ENCODE measurements around the gene DAZAP2.
"Not testable (repeated sequence)": the region's sequence is repeated elsewhere in the genome, so short reads cannot be mapped to it uniquely, and the experiment has no call there.

DAZAP2 gene

GRCh38 chr12:51218607-51219161, 19.9 kb upstream of the DAZAP2 start:
- Mint-ChIP-seq H3K9me3 (no peaks in the 10 kb centered on the region), H3K27ac (peak overlapping the region; percentile 75 to 93 (median 92)), H3K4me3 (peak overlapping the region; percentile 79 to 90 (median 83)), H3K27me3 (ENCODE audit: low read depth) (no peaks in the 10 kb centered on the region), H3K36me3 (ENCODE audit: low read depth) (no peaks in the 10 kb centered on the region), H3K4me1 (peaks cover 19% of the 10 kb centered on the region)
- TF ChIP-seq CTCF (IDR thresholded peaks at IDR 0.05; ENCODE audit: unreplicated experiment in 3 of 3) = no peak

DNA sequence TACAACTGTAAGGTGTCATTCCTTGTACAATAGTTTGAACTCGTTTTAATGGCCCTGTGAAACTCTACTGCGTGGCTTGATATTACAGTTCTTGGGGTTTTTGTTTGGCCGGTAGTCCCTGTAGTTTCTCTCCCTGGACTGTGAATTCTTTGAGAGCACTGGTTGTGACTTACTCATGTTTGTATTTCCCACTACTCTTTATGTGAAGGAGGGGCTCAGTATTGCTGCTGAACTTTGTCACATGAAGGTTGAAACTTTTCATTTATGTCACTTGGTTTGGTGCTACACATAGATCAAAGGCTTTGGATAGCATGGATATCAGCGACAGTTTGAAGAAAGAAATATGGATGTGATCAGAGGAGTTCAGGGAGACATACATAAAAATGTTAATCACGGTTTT, 19.3 kb upstream of the DAZAP2 start:
- no peaks in the 10 kb centered on the region for H3K9me3 Mint-ChIP-seq
- no peaks in the 10 kb centered on the region for H3K27me3 Mint-ChIP-seq (ENCODE audit: low read depth)
- no peak for TF ChIP-seq CTCF (IDR thresholded peaks at IDR 0.05; ENCODE audit: unreplicated experiment in 3 of 3)
- peak overlapping the region; percentile 70 to 83 (median 79) for H3K4me3 Mint-ChIP-seq
- no peaks in the 10 kb centered on the region for H3K36me3 Mint-ChIP-seq (ENCODE audit: low read depth)
- peaks cover 19% of the 10 kb centered on the region for H3K4me1 Mint-ChIP-seq
- peak overlapping the region; percentile 59 to 93 (median 75) for H3K27ac Mint-ChIP-seq

DNA sequence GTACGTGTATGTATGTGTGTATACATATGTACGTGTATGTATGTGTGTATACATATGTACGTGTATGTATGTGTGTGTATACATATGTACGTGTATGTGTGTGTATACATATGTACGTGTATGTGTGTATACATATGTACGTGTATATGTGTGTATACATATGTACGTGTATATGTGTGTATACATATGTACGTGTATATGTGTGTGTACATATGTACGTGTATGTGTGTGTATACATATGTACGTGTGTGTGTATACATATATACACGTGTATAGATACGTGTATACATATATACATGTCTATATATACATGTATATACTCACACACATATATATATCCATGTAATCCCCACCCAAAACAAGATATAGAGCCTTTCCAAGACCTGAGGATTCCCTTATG, 18.8 kb upstream of the DAZAP2 start:
- H3K4me1 Mint-ChIP-seq = peaks cover 19% of the 10 kb centered on the region
- H3K4me3 Mint-ChIP-seq; H3K27ac Mint-ChIP-seq; H3K36me3 Mint-ChIP-seq (ENCODE audit: low read depth); H3K9me3 Mint-ChIP-seq; H3K27me3 Mint-ChIP-seq (ENCODE audit: low read depth): not testable (repeated sequence)

DNA sequence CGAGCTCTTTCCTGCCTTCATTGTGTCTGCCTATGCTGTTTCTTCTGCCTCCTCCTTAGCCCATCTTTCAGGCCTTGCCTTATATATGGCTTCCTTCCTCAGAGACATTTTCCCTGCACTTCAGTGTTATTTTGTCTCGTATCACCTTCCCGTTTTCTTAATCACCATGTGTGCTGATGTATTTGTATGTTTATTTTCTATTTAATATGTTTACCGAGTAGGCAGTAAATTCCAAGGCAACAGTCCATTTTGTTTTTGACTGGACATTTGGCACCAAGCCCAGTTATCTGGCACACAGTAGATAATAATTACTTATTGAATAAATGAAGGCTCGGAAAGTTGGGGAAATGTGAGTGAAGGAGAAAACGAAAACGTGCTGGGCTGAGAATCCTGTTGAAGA, 16.2 kb upstream of the DAZAP2 start:
- Mint-ChIP-seq H3K27ac (peak overlapping the region in 2 of 3 experiments; percentile 8 to 25), H3K9me3 (no peaks in the 10 kb centered on the region), H3K4me3 (peak overlapping the region in 1 of 3 experiments; percentile 13), H3K36me3 (ENCODE audit: low read depth) (no peaks in the 10 kb centered on the region), H3K4me1 (peaks cover 14% of the 10 kb centered on the region), H3K27me3 (ENCODE audit: low read depth) (no peaks in the 10 kb centered on the region)
- TF ChIP-seq CTCF (IDR thresholded peaks at IDR 0.05; ENCODE audit: unreplicated experiment in 3 of 3) = no peak

- Mint-ChIP-seq H3K27ac (no peak overlapping the region), H3K36me3 (ENCODE audit: low read depth) (no peaks in the 10 kb centered on the region), H3K4me3 (no peak overlapping the region), H3K4me1 (no peaks in the 10 kb centered on the region), H3K27me3 (ENCODE audit: low read depth) (no peaks in the 10 kb centered on the region), H3K9me3 (no peaks in the 10 kb centered on the region)
- TF ChIP-seq CTCF (IDR thresholded peaks at IDR 0.05; ENCODE audit: unreplicated experiment in 3 of 3) = no peak
Observed at GRCh38 chr12:51224625-51225024, 14.0 kb upstream of the DAZAP2 start.

DNA sequence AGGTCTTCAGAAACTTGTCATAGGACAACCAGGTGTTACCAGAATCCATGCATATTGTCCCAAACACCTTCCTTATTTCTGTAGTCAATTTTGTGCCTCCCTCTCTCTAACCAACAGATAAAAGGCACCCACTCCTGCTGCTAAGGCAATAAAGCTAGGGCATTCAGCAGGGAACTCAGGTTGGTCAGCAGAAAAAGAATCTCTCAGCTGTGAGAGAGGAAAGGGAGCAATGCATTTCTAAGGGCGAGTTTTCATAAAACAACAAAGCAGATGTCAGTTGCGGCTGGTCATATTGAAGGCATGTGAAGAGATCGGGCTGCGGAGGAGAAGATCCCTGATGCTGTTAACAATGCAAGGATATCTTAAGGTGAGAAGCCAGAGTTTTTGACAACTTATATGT, 13.4 kb upstream of the DAZAP2 start:
- H3K27ac Mint-ChIP-seq = peak overlapping the region in 2 of 3 experiments; percentile 35 to 67
- no peak for TF ChIP-seq CTCF (IDR thresholded peaks at IDR 0.05; ENCODE audit: unreplicated experiment in 3 of 3)
- H3K4me1 Mint-ChIP-seq = no peaks in the 10 kb centered on the region
- no peak overlapping the region for H3K4me3 Mint-ChIP-seq
- no peaks in the 10 kb centered on the region for H3K36me3 Mint-ChIP-seq (ENCODE audit: low read depth)
- no peaks in the 10 kb centered on the region for H3K27me3 Mint-ChIP-seq (ENCODE audit: low read depth)
- no peaks in the 10 kb centered on the region for H3K9me3 Mint-ChIP-seq
